Adrenal gland (tissue), 5 donors: ENCODE data around the gene TANK.

Source experiments
- CTCF ChIP-seq, 6 experiments: fragments of 450-650 bp in 4 of 6; fragments of 200-600 bp in 2 of 6; sonication (generic) in 1 of 6; IDR thresholded peaks; 1 replicate in 5 of 6; 2 replicates in 1 of 6; pipeline versions ENCODE4 v1.5.1 to v1.8.0; 2016 to 2021; ENCODE audit warnings: antibody characterized with exemption in 6 of 6, mild to moderate bottlenecking in 2 of 6, moderate library complexity in 1 of 6
- POLR2A ChIP-seq, 2 donors: fragments of 450-650 bp; IDR thresholded peaks; one replicate each; pipeline ENCODE4 v1.6.1; 2017; ENCODE audit warnings: antibody characterized with exemption in 2 of 2, mild to moderate bottlenecking in 2 of 2, moderate library complexity in 1 of 2
- donor health status: DM: no; HTN: no; CAD: no.

GRCh38 chr2:161245261-161245553, 85.0 kb downstream of the TANK start:
- TF ChIP-seq CTCF (IDR thresholded peaks at IDR 0.05) (no peak), POLR2A (IDR thresholded peaks at IDR 0.05) (no peak)
